ENCODE results near the gene ADGRG3.

ADGRG3 gene

GRCh38 chr16:57651344-57652333 lies 16.5 kb upstream of the ADGRG3 start:
- Histone ChIP-seq H3K9ac (ENCODE audit: low read depth, low read length) (no peak overlapping the region), H3K9me3 (ENCODE audit: control insufficient read depth, insufficient read depth, low read length) (no peaks in the 10 kb centered on the region), H3K36me3 (ENCODE audit: control insufficient read depth, insufficient read depth, low read length) (no peaks in the 10 kb centered on the region), H3K27me3 (ENCODE audit: control insufficient read depth, insufficient read depth, low read length) (no peaks in the 10 kb centered on the region), H3K4me1 (ENCODE audit: control insufficient read depth, insufficient read depth, low read length) (no peaks in the 10 kb centered on the region), H3K4me3 (ENCODE audit: low read depth, low read length) (no peak overlapping the region)

DNA sequence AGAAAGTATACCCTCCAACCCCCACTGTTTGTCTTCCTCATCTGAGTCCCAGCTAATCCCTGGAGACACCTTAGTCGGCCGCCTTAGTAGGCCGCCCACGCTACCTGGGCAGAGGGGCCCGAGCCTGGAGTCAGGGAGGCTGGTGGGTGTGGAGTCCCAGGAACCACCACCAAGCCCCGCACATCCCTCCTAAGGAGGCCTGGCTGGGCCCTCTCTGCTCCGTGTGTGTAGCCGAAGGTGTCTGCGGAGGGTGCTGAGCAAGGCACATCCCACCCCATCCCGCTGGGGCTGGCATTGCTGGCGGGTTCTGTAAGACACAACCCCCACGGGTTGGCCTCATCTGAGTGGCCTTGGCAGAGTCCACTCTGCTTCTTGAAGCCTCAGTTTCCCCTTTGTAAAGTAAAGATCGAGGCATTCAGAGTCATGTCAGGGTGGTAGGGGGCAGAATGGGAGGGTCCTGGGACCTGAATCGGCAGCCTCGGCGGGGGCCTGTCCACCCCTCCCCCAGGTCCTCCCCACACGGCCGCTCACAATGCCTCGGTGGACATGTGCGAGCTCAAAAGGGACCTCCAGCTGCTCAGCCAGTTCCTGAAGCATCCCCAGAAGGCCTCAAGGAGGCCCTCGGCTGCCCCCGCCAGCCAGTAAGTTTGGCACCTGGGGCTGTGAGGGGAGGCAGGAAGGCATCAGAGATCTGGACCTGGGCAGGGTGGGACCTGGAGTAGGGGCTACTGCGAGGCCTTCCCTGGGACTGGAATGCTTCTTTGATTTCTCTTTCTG lies 15.2 kb upstream of the ADGRG3 start:
- Histone ChIP-seq H3K36me3 (ENCODE audit: control insufficient read depth, insufficient read depth, low read length) (no peaks in the 10 kb centered on the region), H3K4me3 (ENCODE audit: low read depth, low read length) (no peak overlapping the region), H3K4me1 (ENCODE audit: control insufficient read depth, insufficient read depth, low read length) (no peaks in the 10 kb centered on the region), H3K9me3 (ENCODE audit: control insufficient read depth, insufficient read depth, low read length) (no peaks in the 10 kb centered on the region), H3K27me3 (ENCODE audit: control insufficient read depth, insufficient read depth, low read length) (no peaks in the 10 kb centered on the region), H3K9ac (ENCODE audit: low read depth, low read length) (no peak overlapping the region)

- no peak overlapping the region for H3K9ac ChIP-seq (ENCODE audit: low read depth, low read length)
- no peaks in the 10 kb centered on the region for H3K9me3 ChIP-seq (ENCODE audit: control insufficient read depth, insufficient read depth, low read length)
- H3K4me3 ChIP-seq (ENCODE audit: low read depth, low read length): no peak overlapping the region
- H3K27me3 ChIP-seq (ENCODE audit: control insufficient read depth, insufficient read depth, low read length): no peaks in the 10 kb centered on the region
- H3K36me3 ChIP-seq (ENCODE audit: control insufficient read depth, insufficient read depth, low read length): no peaks in the 10 kb centered on the region
- H3K4me1 ChIP-seq (ENCODE audit: control insufficient read depth, insufficient read depth, low read length): no peaks in the 10 kb centered on the region
Observed at GRCh38 chr16:57653936-57654335, 14.2 kb upstream of the ADGRG3 start.

GRCh38 chr16:57656342-57656955 lies 11.7 kb upstream of the ADGRG3 start:
- no peaks in the 10 kb centered on the region for H3K27me3 ChIP-seq (ENCODE audit: control insufficient read depth, insufficient read depth, low read length)
- no peaks in the 10 kb centered on the region for H3K4me1 ChIP-seq (ENCODE audit: control insufficient read depth, insufficient read depth, low read length)
- H3K9ac ChIP-seq (ENCODE audit: low read depth, low read length): no peak overlapping the region
- H3K9me3 ChIP-seq (ENCODE audit: control insufficient read depth, insufficient read depth, low read length): no peaks in the 10 kb centered on the region
- no peak overlapping the region for H3K4me3 ChIP-seq (ENCODE audit: low read depth, low read length)
- no peaks in the 10 kb centered on the region for H3K36me3 ChIP-seq (ENCODE audit: control insufficient read depth, insufficient read depth, low read length)

GRCh38 chr16:57657228-57657627 lies 10.9 kb upstream of the ADGRG3 start:
- H3K27me3 ChIP-seq (ENCODE audit: control insufficient read depth, insufficient read depth, low read length): no peaks in the 10 kb centered on the region
- H3K9me3 ChIP-seq (ENCODE audit: control insufficient read depth, insufficient read depth, low read length): no peaks in the 10 kb centered on the region
- H3K4me3 ChIP-seq (ENCODE audit: low read depth, low read length): no peak overlapping the region
- no peaks in the 10 kb centered on the region for H3K36me3 ChIP-seq (ENCODE audit: control insufficient read depth, insufficient read depth, low read length)
- H3K9ac ChIP-seq (ENCODE audit: low read depth, low read length): no peak overlapping the region
- no peaks in the 10 kb centered on the region for H3K4me1 ChIP-seq (ENCODE audit: control insufficient read depth, insufficient read depth, low read length)

DNA sequence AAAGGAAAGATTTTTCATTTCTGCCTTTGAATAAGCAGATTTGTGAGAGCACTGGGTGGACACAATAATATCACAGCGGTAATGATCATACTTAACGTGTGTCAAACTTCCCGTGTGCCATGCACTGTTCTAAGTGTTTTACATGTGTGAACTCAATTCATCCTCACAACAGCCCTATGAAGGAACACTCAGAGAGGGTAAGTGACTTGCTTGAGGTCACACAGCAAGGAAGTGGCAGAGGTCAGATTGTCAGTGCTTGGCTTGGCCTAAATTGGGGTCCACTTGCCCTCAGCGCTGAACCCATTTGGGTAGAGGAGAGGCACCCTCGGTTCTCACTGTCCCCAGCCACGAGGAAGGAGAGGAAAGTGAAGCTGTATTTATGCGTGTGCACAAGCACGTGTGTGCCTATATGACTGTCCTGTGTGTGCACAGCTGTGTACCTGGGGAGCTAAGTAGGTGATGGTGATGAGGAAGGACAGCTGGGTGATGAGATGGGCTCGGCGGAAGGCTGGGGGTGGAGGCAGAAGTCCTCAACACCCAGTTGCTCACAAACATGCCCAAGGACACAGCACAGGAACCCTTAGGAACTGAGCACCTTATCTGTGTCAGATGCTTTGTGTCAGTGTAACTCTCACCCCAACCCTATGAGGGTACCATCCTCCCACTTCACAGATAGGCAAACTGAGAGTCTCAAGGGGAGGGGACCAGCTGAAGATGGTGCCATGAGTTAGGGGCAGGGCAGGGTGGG lies 9.8 kb upstream of the ADGRG3 start:
- Histone ChIP-seq H3K9ac (ENCODE audit: low read depth, low read length) (no peak overlapping the region), H3K9me3 (ENCODE audit: control insufficient read depth, insufficient read depth, low read length) (no peaks in the 10 kb centered on the region), H3K4me1 (ENCODE audit: control insufficient read depth, insufficient read depth, low read length) (no peaks in the 10 kb centered on the region), H3K4me3 (ENCODE audit: low read depth, low read length) (no peak overlapping the region), H3K27me3 (ENCODE audit: control insufficient read depth, insufficient read depth, low read length) (no peaks in the 10 kb centered on the region), H3K36me3 (ENCODE audit: control insufficient read depth, insufficient read depth, low read length) (no peaks in the 10 kb centered on the region)

DNA sequence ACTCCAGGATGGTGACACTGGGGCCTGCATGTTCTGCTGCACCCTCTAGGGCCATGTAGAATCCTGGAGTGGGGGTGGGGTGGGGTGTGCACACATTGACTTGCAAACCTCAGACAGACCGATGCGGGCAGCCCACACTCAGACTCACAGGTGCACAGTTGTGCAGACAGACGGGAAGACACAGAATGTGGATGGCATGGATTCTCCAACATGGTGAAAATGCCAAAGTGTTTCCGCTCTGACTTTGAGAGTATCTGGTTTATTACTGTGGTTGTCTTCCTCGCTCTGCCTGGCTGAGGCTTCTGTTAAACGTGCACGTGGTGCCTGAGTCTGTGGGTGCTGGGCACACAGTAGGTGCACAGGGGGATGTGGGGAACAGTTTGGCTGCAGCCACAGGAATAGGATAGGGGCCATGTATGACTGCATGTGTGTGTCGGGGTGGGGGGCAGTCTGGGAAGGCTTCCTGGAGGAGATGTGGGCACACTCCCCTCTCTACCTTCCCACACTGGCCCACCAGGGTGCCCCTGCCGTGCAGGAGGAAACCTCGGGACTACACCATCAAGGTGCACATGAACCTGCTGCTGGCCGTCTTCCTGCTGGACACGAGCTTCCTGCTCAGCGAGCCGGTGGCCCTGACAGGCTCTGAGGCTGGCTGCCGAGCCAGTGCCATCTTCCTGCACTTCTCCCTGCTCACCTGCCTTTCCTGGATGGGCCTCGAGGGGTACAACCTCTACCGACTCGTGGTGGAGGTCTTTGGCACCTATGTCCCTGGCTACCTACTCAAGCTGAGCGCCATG lies 9.0 kb upstream of the ADGRG3 start:
- Histone ChIP-seq H3K9ac (ENCODE audit: low read depth, low read length) (no peak overlapping the region), H3K36me3 (ENCODE audit: control insufficient read depth, insufficient read depth, low read length) (no peaks in the 10 kb centered on the region), H3K4me1 (ENCODE audit: control insufficient read depth, insufficient read depth, low read length) (no peaks in the 10 kb centered on the region), H3K9me3 (ENCODE audit: control insufficient read depth, insufficient read depth, low read length) (no peaks in the 10 kb centered on the region), H3K4me3 (ENCODE audit: low read depth, low read length) (no peak overlapping the region), H3K27me3 (ENCODE audit: control insufficient read depth, insufficient read depth, low read length) (no peaks in the 10 kb centered on the region)

DNA sequence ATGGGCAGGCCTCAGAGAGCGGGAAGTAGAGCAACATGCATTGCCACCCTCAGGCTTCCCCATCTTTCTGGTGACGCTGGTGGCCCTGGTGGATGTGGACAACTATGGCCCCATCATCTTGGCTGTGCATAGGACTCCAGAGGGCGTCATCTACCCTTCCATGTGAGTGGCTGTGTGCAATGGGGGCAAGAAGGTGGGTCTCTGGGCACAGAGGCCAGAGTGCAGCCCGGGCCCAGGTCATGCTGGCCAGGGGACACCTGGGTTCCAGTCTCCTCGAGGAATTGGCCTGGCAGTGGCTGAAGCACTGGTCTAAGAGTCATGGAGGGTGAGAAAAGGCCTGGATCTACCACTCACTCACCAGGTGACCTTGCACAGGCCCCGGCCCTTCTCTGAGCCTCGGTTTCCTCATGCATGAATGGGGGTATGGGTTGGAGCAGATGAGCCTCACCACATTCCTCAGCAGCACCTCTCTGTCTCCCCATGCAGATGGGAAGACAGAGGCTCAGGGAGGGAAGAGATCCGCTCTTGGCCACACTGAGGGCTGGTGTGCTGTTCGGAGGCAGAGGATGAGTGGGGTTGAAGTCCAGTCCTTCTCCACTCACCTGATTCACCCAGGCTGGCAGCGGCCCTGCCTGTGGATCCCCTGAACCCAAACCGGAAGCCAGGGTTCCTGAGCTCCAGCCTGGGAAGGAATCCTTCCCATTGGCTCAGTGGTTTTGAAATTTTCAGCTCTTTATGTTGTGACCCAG lies 7.2 kb upstream of the ADGRG3 start:
- Histone ChIP-seq H3K9ac (ENCODE audit: low read depth, low read length) (no peak overlapping the region), H3K4me1 (ENCODE audit: control insufficient read depth, insufficient read depth, low read length) (no peaks in the 10 kb centered on the region), H3K36me3 (ENCODE audit: control insufficient read depth, insufficient read depth, low read length) (no peaks in the 10 kb centered on the region), H3K4me3 (ENCODE audit: low read depth, low read length) (no peak overlapping the region), H3K27me3 (ENCODE audit: control insufficient read depth, insufficient read depth, low read length) (no peaks in the 10 kb centered on the region), H3K9me3 (ENCODE audit: control insufficient read depth, insufficient read depth, low read length) (no peaks in the 10 kb centered on the region)

DNA sequence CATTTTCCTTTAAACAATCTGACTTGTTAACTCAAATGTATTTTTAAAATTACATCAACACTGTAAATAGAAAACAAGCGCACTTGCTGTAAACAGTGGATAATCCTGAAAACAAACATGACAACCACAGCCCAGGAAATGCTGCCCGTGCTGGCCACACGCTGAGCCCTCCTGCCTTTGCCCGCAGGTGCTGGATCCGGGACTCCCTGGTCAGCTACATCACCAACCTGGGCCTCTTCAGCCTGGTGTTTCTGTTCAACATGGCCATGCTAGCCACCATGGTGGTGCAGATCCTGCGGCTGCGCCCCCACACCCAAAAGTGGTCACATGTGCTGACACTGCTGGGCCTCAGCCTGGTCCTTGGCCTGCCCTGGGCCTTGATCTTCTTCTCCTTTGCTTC lies 6.6 kb upstream of the ADGRG3 start:
- Histone ChIP-seq H3K36me3 (ENCODE audit: control insufficient read depth, insufficient read depth, low read length) (no peaks in the 10 kb centered on the region), H3K27me3 (ENCODE audit: control insufficient read depth, insufficient read depth, low read length) (no peaks in the 10 kb centered on the region), H3K4me3 (ENCODE audit: low read depth, low read length) (no peak overlapping the region), H3K9me3 (ENCODE audit: control insufficient read depth, insufficient read depth, low read length) (no peaks in the 10 kb centered on the region), H3K9ac (ENCODE audit: low read depth, low read length) (no peak overlapping the region), H3K4me1 (ENCODE audit: control insufficient read depth, insufficient read depth, low read length) (no peaks in the 10 kb centered on the region)

Measured in iPS-15b (cell line).